Fibroblast of villous mesenchyme (primary cell): ENCODE data around the gene GALNT5. TPM values are rescaled to one million over a fixed set of nuclear protein-coding genes. Genes with fewer than 3 reads are reported as not detected.
A peak's percentile ranks its signal among the peaks of the same experiment; 100 is the strongest.

Experiments used
- DNase-seq: peaks from one replicate; pipeline ENCODE4 v3.0.0-alpha.2; 2010; ENCODE audit warnings: low read depth
- H3K4me3 ChIP-seq: 2 replicates; pipeline ENCODE4 v1.5.1; 2011; ENCODE audit warnings: low read depth, mild to moderate bottlenecking, low read length
- total RNA-seq: library from RNA; depleted of rRNA; stranded (reverse); fragments of >200 nt; gene quantifications from 2 replicates; pipeline ENCODE4 v1.2.3, GENCODE V29; 2012
- TF ChIP-seq, protein P1 (sequence below): IDR thresholded peaks from 2 replicates; pipeline ENCODE4 v1.5.1; 2012; ENCODE audit warnings: low read depth, mild to moderate bottlenecking, low read length; ENCODE audit not compliant: insufficient read depth

The GALNT5 gene
- total RNA-seq, 1 donor: 17.3 TPM

DNA sequence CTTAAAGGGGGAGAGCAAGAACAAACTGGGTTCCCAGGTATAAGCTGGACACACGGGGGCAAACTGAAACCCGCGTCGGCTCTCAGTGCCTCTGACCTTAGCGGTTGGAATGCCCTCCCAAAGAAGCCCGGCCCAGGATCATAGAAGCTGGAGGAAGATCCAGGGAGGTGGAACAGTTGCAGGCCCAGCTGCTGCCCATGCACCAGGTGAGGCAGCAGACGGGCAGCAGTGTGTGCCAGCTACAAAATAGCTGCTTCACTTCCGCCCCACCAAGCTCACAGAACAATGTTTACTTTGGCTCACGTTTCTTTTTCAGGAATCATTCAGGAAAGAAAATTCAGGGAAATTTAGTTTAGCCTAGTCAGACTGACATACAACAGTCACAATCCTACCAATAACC lies 72.0 kb downstream of the GALNT5 start:
- H3K4me3 ChIP-seq: no peak overlapping the region
- TF ChIP-seq, protein P1, sequence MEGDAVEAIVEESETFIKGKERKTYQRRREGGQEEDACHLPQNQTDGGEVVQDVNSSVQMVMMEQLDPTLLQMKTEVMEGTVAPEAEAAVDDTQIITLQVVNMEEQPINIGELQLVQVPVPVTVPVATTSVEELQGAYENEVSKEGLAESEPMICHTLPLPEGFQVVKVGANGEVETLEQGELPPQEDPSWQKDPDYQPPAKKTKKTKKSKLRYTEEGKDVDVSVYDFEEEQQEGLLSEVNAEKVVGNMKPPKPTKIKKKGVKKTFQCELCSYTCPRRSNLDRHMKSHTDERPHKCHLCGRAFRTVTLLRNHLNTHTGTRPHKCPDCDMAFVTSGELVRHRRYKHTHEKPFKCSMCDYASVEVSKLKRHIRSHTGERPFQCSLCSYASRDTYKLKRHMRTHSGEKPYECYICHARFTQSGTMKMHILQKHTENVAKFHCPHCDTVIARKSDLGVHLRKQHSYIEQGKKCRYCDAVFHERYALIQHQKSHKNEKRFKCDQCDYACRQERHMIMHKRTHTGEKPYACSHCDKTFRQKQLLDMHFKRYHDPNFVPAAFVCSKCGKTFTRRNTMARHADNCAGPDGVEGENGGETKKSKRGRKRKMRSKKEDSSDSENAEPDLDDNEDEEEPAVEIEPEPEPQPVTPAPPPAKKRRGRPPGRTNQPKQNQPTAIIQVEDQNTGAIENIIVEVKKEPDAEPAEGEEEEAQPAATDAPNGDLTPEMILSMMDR: no peak
- no peak for DNase-seq

DNA sequence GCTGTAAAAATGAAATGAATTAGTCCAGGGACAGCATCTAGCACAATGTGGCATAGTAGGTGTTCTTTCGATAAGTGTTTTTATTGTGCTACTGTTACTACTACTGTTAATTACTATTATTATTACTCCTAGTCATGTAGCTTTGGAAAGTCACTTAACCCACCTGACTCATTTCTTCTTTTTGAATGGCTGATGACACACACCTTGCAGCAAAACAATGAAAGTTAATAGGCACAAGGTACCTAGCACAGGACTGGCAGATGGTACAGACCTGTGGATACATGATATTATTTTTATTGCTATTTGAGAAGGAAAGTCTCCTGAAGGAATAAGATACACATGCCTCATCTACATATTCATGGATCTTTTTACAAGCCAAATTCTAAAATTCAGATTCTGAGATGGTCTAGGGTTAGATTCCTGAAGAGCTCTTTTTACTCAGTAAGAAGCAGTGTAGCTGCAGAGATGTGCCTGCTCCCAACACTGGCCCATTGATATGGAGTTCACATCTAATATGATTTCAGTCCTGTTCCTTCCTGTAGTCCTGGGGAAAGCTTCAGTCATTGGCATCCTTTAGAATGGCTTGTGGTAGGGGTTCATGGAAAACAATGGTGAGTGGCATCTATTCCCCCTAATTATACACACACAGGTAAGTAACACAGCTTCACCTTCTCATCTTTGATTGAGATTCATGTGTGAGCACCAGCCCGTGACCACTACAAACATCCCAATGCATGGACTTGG lies 76.0 kb downstream of the GALNT5 start:
- TF ChIP-seq, protein P1: no peak
- DNase-seq: no peak
- no peak overlapping the region for H3K4me3 ChIP-seq

DNA sequence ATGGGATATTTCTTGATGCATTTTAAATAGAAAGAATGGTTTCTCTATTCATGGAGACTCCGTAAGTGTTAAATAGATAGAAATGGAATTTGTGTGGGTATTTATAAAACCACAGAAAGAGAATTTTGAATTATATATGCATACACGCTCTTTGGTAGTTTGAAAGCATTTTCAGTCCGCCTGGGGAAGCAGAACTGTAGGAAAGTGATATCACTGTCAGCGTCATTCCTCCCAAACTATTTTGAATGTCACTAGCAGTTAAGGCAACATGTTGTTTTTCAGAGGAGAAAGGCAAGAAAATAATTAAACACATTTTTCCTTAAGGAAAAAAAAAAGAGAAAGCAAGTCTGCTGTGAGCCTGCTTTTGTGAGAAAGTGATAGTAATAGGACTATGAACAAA lies 76.8 kb downstream of the GALNT5 start:
- H3K4me3 ChIP-seq: no peak overlapping the region
- DNase-seq: no peak
- TF ChIP-seq, protein P1: no peak

DNA sequence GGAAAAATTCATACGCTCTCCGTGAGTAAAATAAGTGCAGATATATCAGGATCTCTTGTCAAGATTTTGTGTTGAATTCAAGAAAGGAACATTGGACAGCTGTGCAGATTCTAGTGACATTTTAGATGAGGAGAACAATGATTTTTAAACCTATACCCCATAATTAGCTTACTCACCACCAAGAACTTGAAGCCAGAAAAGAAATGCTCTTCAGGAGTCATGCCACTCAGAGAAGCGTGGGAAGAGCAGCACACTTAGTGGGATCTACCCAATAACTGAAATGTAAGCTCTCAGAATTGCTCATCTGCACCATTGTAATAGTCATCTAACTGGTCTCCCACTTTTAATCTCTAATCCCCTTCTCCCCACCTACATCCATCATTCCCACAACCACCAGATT lies 77.3 kb downstream of the GALNT5 start:
- no peak overlapping the region for H3K4me3 ChIP-seq
- DNase-seq: no peak
- TF ChIP-seq, protein P1: no peak

DNA sequence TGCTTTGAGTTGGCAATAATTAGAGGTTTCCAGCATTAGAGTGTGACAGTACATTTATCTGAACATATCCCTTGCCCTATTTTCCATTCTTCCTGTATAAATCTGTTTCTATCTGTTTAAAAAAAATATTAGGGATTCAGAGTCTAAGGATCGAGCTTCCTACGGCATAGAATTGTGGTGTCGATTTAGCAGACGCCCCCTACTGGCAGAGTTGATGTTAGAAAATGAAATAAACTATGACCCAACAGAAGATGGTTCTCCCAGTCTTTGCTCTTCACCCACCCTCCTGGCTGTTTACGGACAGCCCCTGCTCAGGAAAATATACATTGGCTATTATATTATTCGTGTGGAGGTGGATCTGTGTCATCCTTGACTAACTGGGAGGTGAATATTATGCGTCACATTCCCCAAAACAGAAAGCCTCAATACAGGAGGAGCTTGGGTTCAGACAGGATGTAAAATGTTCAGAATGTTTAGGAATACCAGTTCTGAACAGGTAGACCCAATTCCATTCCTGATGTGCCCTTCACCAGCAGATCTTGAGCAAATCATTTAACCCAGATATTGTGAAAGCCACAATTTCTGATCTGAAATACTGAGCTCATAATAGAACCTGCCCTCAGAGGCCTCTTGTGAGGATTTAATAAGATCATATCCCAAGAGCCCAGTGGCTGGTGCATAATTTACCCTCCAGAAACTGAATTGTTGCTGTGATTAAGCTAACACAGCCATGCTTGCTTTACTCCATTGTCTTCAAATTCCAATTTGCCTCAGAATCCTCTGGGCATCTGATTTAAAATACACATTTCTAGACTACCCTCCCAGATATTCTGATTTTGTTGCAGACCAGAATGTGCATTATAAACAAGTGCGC lies 78.9 kb downstream of the GALNT5 start:
- peak; percentile 39 for DNase-seq
- TF ChIP-seq, protein P1: peak; percentile 71
- no peak overlapping the region for H3K4me3 ChIP-seq

DNA sequence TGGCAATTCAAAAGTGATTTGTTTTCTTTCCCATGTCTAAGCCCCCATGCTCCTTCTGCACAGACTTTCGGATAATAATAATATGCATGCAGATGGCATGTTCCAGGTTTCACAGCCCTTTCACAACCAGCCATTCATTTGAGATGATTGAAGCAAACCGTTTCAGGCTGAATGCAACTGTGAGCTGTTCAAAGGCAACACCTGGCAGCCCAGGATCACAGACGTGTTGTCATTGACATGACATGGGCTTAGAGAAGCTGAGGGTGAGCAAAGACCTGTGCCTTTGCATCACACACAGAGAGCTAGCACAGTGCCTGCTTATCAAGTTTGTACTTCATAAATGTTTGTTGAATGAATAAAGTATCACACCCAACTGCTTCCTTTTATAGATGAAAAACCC lies 80.5 kb downstream of the GALNT5 start:
- TF ChIP-seq, protein P1: no peak
- no peak for DNase-seq
- no peak overlapping the region for H3K4me3 ChIP-seq
